ENCODE results near the gene TBX1.

Gene TBX1

GRCh38 chr22:19718456-19719049, 42.0 kb upstream of the TBX1 start:
- H3K79me2 ChIP-seq (ENCODE audit: control insufficient read depth, insufficient read depth, low read length, unreplicated experiment): no peaks in the 10 kb centered on the region
- no peaks in the 10 kb centered on the region for H3K36me3 ChIP-seq (ENCODE audit: insufficient read depth, low read length)
- H3K27ac ChIP-seq (ENCODE audit: low read depth, low read length): no peak overlapping the region
- no peaks in the 10 kb centered on the region for H3K4me1 ChIP-seq (ENCODE audit: control insufficient read depth, insufficient read depth, low read length, unreplicated experiment)
- H3K4me3 ChIP-seq (ENCODE audit: low read depth, low read length): peak overlapping the region; percentile 80
- no peaks in the 10 kb centered on the region for H3K27me3 ChIP-seq (ENCODE audit: insufficient read depth, low read length)
- no peak overlapping the region for H2AFZ ChIP-seq (ENCODE audit: low read length, unreplicated experiment)

DNA sequence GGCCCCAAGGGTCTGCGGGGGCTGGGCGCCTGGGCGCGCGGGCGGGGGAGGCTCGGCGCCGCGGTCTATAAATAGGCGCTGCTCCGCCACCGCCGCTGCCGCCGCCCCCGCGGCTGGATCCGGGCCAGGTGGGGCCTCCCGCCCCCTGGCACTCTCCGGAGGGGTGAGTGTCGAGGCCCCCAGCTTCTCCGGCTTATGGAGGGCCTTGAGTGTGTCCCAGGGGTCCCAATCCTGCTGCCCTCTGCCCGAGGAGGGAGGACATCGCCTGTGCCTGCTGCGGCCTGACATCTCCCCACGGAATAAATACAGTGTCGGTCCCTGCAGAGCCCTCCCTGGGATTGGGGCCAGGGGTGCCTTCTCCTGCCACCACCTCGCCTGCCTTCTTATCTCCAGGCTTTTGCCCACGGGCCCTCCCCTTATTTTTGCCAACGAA, 41.5 kb upstream of the TBX1 start:
- no peaks in the 10 kb centered on the region for H3K4me1 ChIP-seq (ENCODE audit: control insufficient read depth, insufficient read depth, low read length, unreplicated experiment)
- no peaks in the 10 kb centered on the region for H3K79me2 ChIP-seq (ENCODE audit: control insufficient read depth, insufficient read depth, low read length, unreplicated experiment)
- H3K4me3 ChIP-seq (ENCODE audit: low read depth, low read length): peak overlapping the region; percentile 80
- H3K27ac ChIP-seq (ENCODE audit: low read depth, low read length): no peak overlapping the region
- H3K36me3 ChIP-seq (ENCODE audit: insufficient read depth, low read length): no peaks in the 10 kb centered on the region
- H2AFZ ChIP-seq (ENCODE audit: low read length, unreplicated experiment): no peak overlapping the region
- no peaks in the 10 kb centered on the region for H3K27me3 ChIP-seq (ENCODE audit: insufficient read depth, low read length)

DNA sequence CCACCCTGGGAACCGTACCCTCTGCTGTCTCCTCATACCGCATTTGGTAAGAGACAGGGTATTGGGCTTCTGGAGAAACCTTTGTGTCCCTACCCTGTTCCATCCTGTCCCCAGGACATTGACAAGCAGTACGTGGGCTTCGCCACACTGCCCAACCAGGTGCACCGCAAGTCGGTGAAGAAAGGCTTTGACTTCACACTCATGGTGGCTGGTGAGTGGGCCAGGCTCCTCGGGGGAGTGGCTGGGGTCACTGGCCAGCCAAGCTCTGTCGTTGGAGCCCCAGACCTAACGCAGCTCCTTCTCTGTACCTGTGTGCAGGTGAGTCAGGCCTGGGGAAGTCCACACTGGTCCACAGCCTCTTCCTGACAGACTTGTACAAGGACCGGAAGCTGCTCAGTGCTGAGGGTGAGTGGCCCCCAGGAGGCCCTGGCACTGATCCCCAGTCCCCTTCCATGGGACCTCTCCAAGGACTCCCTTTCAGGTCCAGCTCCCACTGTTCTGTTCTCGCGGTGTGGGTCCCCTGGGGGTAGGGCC, 41.0 kb upstream of the TBX1 start:
- Histone ChIP-seq H3K4me1 (ENCODE audit: control insufficient read depth, insufficient read depth, low read length, unreplicated experiment) (no peaks in the 10 kb centered on the region), H3K79me2 (ENCODE audit: control insufficient read depth, insufficient read depth, low read length, unreplicated experiment) (no peaks in the 10 kb centered on the region), H2AFZ (ENCODE audit: low read length, unreplicated experiment) (no peak overlapping the region), H3K4me3 (ENCODE audit: low read depth, low read length) (peak overlapping the region; percentile 80), H3K36me3 (ENCODE audit: insufficient read depth, low read length) (no peaks in the 10 kb centered on the region), H3K27ac (ENCODE audit: low read depth, low read length) (no peak overlapping the region), H3K27me3 (ENCODE audit: insufficient read depth, low read length) (no peaks in the 10 kb centered on the region)

DNA sequence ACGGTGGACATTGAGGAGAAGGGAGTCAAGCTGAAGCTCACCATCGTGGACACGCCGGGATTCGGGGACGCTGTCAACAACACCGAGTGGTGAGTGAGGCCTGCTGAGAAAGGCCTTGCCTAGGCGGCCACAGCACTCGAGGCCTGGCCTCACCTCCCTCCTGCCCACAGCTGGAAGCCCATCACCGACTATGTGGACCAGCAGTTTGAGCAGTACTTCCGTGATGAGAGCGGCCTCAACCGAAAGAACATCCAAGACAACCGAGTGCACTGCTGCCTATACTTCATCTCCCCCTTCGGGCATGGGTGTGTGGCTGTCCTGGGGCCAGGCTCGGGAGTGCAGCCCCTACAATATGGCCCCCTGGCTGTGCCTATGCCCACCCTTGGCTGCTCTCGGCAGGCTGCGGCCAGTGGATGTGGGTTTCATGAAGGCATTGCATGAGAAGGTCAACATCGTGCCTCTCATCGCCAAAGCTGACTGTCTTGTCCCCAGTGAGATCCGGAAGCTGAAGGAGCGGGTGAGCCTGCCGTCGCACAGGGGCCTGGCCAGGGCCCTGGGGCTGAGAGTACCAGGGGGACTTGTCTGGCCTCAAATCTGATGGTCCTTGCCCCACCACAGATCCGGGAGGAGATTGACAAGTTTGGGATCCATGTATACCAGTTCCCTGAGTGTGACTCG, 40.3 kb upstream of the TBX1 start:
- no peak overlapping the region for H3K4me3 ChIP-seq (ENCODE audit: low read depth, low read length)
- H2AFZ ChIP-seq (ENCODE audit: low read length, unreplicated experiment): no peak overlapping the region
- H3K4me1 ChIP-seq (ENCODE audit: control insufficient read depth, insufficient read depth, low read length, unreplicated experiment): no peaks in the 10 kb centered on the region
- H3K27ac ChIP-seq (ENCODE audit: low read depth, low read length): no peak overlapping the region
- H3K79me2 ChIP-seq (ENCODE audit: control insufficient read depth, insufficient read depth, low read length, unreplicated experiment): no peaks in the 10 kb centered on the region
- H3K27me3 ChIP-seq (ENCODE audit: insufficient read depth, low read length): no peaks in the 10 kb centered on the region
- H3K36me3 ChIP-seq (ENCODE audit: insufficient read depth, low read length): no peaks in the 10 kb centered on the region

GRCh38 chr22:19720999-19721329, 39.6 kb upstream of the TBX1 start:
- no peaks in the 10 kb centered on the region for H3K79me2 ChIP-seq (ENCODE audit: control insufficient read depth, insufficient read depth, low read length, unreplicated experiment)
- no peaks in the 10 kb centered on the region for H3K4me1 ChIP-seq (ENCODE audit: control insufficient read depth, insufficient read depth, low read length, unreplicated experiment)
- no peak overlapping the region for H3K4me3 ChIP-seq (ENCODE audit: low read depth, low read length)
- H3K36me3 ChIP-seq (ENCODE audit: insufficient read depth, low read length): no peaks in the 10 kb centered on the region
- H3K27me3 ChIP-seq (ENCODE audit: insufficient read depth, low read length): no peaks in the 10 kb centered on the region
- H3K27ac ChIP-seq (ENCODE audit: low read depth, low read length): no peak overlapping the region
- H2AFZ ChIP-seq (ENCODE audit: low read length, unreplicated experiment): no peak overlapping the region

GRCh38 chr22:19721330-19722177, 39.0 kb upstream of the TBX1 start:
- Histone ChIP-seq H3K4me1 (ENCODE audit: control insufficient read depth, insufficient read depth, low read length, unreplicated experiment) (no peaks in the 10 kb centered on the region), H3K27me3 (ENCODE audit: insufficient read depth, low read length) (no peaks in the 10 kb centered on the region), H3K27ac (ENCODE audit: low read depth, low read length) (no peak overlapping the region), H3K36me3 (ENCODE audit: insufficient read depth, low read length) (no peaks in the 10 kb centered on the region), H3K79me2 (ENCODE audit: control insufficient read depth, insufficient read depth, low read length, unreplicated experiment) (no peaks in the 10 kb centered on the region), H2AFZ (ENCODE audit: low read length, unreplicated experiment) (no peak overlapping the region), H3K4me3 (ENCODE audit: low read depth, low read length) (no peak overlapping the region)

GRCh38 chr22:19722178-19722981, 38.2 kb upstream of the TBX1 start:
- no peaks in the 10 kb centered on the region for H3K27me3 ChIP-seq (ENCODE audit: insufficient read depth, low read length)
- H3K4me1 ChIP-seq (ENCODE audit: control insufficient read depth, insufficient read depth, low read length, unreplicated experiment): no peaks in the 10 kb centered on the region
- H3K27ac ChIP-seq (ENCODE audit: low read depth, low read length): no peak overlapping the region
- no peak overlapping the region for H2AFZ ChIP-seq (ENCODE audit: low read length, unreplicated experiment)
- no peaks in the 10 kb centered on the region for H3K79me2 ChIP-seq (ENCODE audit: control insufficient read depth, insufficient read depth, low read length, unreplicated experiment)
- H3K36me3 ChIP-seq (ENCODE audit: insufficient read depth, low read length): no peaks in the 10 kb centered on the region
- no peak overlapping the region for H3K4me3 ChIP-seq (ENCODE audit: low read depth, low read length)

GRCh38 chr22:19722982-19723231, 37.7 kb upstream of the TBX1 start:
- H2AFZ ChIP-seq (ENCODE audit: low read length, unreplicated experiment): no peak overlapping the region
- no peak overlapping the region for H3K4me3 ChIP-seq (ENCODE audit: low read depth, low read length)
- H3K36me3 ChIP-seq (ENCODE audit: insufficient read depth, low read length): no peaks in the 10 kb centered on the region
- no peaks in the 10 kb centered on the region for H3K4me1 ChIP-seq (ENCODE audit: control insufficient read depth, insufficient read depth, low read length, unreplicated experiment)
- H3K27ac ChIP-seq (ENCODE audit: low read depth, low read length): no peak overlapping the region
- no peaks in the 10 kb centered on the region for H3K79me2 ChIP-seq (ENCODE audit: control insufficient read depth, insufficient read depth, low read length, unreplicated experiment)
- no peaks in the 10 kb centered on the region for H3K27me3 ChIP-seq (ENCODE audit: insufficient read depth, low read length)

DNA sequence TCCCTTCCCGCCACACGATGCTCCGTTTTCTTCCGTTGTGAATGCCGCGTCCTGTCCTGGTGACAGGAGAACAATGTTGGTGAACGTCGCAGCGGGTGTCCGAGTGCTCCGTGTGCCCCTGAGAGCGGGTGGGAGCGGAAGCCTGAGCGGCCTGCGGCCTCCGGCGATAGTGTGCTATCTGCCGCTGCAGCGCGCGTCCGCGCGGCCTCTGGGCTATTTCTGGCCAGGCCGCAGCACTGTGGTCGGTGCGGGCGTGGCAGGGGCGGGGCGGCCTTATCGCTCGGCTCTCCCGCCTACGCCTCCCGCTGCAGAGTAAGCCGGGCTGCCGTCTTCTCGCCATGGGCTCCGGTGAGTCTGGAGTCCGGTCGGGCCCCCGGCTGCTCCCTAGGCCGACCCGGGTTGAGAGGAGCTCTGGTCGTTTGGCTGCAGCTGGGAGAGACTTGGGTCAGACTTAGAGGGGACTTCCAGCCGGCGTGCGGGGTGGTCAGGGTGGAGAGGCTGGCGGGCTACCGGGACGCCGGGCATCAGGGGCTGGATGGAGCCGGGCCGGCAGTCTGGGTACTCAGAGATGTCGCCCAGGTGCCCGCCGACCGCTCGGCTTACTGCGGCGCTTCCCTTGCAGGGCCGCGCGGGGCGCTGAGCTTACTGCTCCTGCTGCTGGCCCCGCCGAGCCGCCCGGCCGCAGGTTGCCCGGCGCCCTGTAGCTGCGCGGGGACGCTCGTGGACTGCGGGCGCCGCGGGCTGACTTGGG, 37.2 kb upstream of the TBX1 start, which contains the start of gene GP1BB:
Gene GP1BB (plus strand): TSS at position 308 of the 751 bp plus-strand sequence. CDS start 31 bp downstream, at position 339.
- Histone ChIP-seq H3K4me3 (ENCODE audit: low read depth, low read length) (no peak within 1 kb of the TSS), H3K27me3 (ENCODE audit: insufficient read depth, low read length) (no peaks in the 10 kb centered on the region), H3K79me2 (ENCODE audit: control insufficient read depth, insufficient read depth, low read length, unreplicated experiment) (no peaks in the 10 kb centered on the region), H3K36me3 (ENCODE audit: insufficient read depth, low read length) (no peaks in the 10 kb centered on the region), H3K27ac (ENCODE audit: low read depth, low read length) (no peak within 1 kb of the TSS), H2AFZ (ENCODE audit: low read length, unreplicated experiment) (no peak within 1 kb of the TSS), H3K4me1 (ENCODE audit: control insufficient read depth, insufficient read depth, low read length, unreplicated experiment) (no peaks in the 10 kb centered on the region)
